Measurements from ENCODE around the gene IFT52.

The IFT52 gene

GRCh38 chr20:43590392-43591303 lies at the start of gene IFT52:
TSS of gene IFT52 (plus strand) at chr20:43590937. CDS start at chr20:43594699, 3,762 bp downstream.
- peaks cover 4 to 10% of the 10 kb centered on the region in 2 donors for H3K4me1 ChIP-seq (ENCODE audit: control insufficient read depth in 1 of 2, insufficient read depth in 2 of 2, low read length in 2 of 2)
- H3K9me3 ChIP-seq (ENCODE audit: control insufficient read depth in 1 of 2, low read length in 2 of 2) = no peaks in the 10 kb centered on the region
- H3K36me3 ChIP-seq (ENCODE audit: control insufficient read depth in 1 of 2, insufficient read depth in 2 of 2, low read length in 2 of 2) = peaks cover 0 to 9% of the 10 kb centered on the region in 2 donors
- H3K27ac ChIP-seq (ENCODE audit: low read depth, low read length) = peak within 1 kb of the TSS; percentile 11
- H3K27me3 ChIP-seq (ENCODE audit: control insufficient read depth in 1 of 2, insufficient read depth in 2 of 2, low read length in 2 of 2) = no peaks in the 10 kb centered on the region
- H3K4me3 ChIP-seq (ENCODE audit: low read depth in 1 of 2, low read length in 2 of 2) = peak within 1 kb of the TSS; percentile 74 to 93
- peak within 1 kb of the TSS; percentile 45 to 56 for H3K9ac ChIP-seq (ENCODE audit: low read depth in 1 of 2, low read length in 2 of 2)

- Histone ChIP-seq H3K4me3 (ENCODE audit: low read depth in 1 of 2, low read length in 2 of 2) (no peak overlapping the region), H3K9ac (ENCODE audit: low read depth in 1 of 2, low read length in 2 of 2) (no peak overlapping the region), H3K9me3 (ENCODE audit: control insufficient read depth in 1 of 2, low read length in 2 of 2) (no peaks in the 10 kb centered on the region), H3K27ac (ENCODE audit: low read depth, low read length) (no peak overlapping the region), H3K36me3 (ENCODE audit: control insufficient read depth in 1 of 2, insufficient read depth in 2 of 2, low read length in 2 of 2) (peaks cover 0 to 7% of the 10 kb centered on the region in 2 donors), H3K4me1 (ENCODE audit: control insufficient read depth in 1 of 2, insufficient read depth in 2 of 2, low read length in 2 of 2) (peaks cover 0 to 4% of the 10 kb centered on the region in 2 donors), H3K27me3 (ENCODE audit: control insufficient read depth in 1 of 2, insufficient read depth in 2 of 2, low read length in 2 of 2) (no peaks in the 10 kb centered on the region)
These were observed 49.5 kb upstream of the IFT52 start for GRCh38 chr20:43541214-43541613.

GRCh38 chr20:43542161-43542560 lies 48.6 kb upstream of the IFT52 start:
- H3K27ac ChIP-seq (ENCODE audit: low read depth, low read length) = no peak overlapping the region

GRCh38 chr20:43542674-43543073 lies 48.1 kb upstream of the IFT52 start:
- H3K27ac ChIP-seq (ENCODE audit: low read depth, low read length) = no peak overlapping the region
- H3K27me3 ChIP-seq (ENCODE audit: control insufficient read depth in 1 of 2, insufficient read depth in 2 of 2, low read length in 2 of 2) = no peaks in the 10 kb centered on the region
- no peak overlapping the region for H3K9ac ChIP-seq (ENCODE audit: low read depth in 1 of 2, low read length in 2 of 2)
- H3K4me3 ChIP-seq (ENCODE audit: low read depth in 1 of 2, low read length in 2 of 2) = no peak overlapping the region
- peaks cover 0 to 6% of the 10 kb centered on the region in 2 donors for H3K36me3 ChIP-seq (ENCODE audit: control insufficient read depth in 1 of 2, insufficient read depth in 2 of 2, low read length in 2 of 2)
- peaks cover 0 to 4% of the 10 kb centered on the region in 2 donors for H3K4me1 ChIP-seq (ENCODE audit: control insufficient read depth in 1 of 2, insufficient read depth in 2 of 2, low read length in 2 of 2)
- no peaks in the 10 kb centered on the region for H3K9me3 ChIP-seq (ENCODE audit: control insufficient read depth in 1 of 2, low read length in 2 of 2)

More at GRCh38 chr20:43542161-43542560, 48.6 kb upstream of the IFT52 start:
- Histone ChIP-seq H3K4me1 (ENCODE audit: control insufficient read depth in 1 of 2, insufficient read depth in 2 of 2, low read length in 2 of 2) (peaks cover 0 to 4% of the 10 kb centered on the region in 2 donors), H3K27me3 (ENCODE audit: control insufficient read depth in 1 of 2, insufficient read depth in 2 of 2, low read length in 2 of 2) (no peaks in the 10 kb centered on the region), H3K4me3 (ENCODE audit: low read depth in 1 of 2, low read length in 2 of 2) (no peak overlapping the region), H3K9me3 (ENCODE audit: control insufficient read depth in 1 of 2, low read length in 2 of 2) (no peaks in the 10 kb centered on the region), H3K9ac (ENCODE audit: low read depth in 1 of 2, low read length in 2 of 2) (no peak overlapping the region), H3K36me3 (ENCODE audit: control insufficient read depth in 1 of 2, insufficient read depth in 2 of 2, low read length in 2 of 2) (peaks cover 0 to 6% of the 10 kb centered on the region in 2 donors)

- H3K9me3 ChIP-seq (ENCODE audit: control insufficient read depth in 1 of 2, low read length in 2 of 2) = no peaks in the 10 kb centered on the region
- no peak overlapping the region for H3K9ac ChIP-seq (ENCODE audit: low read depth in 1 of 2, low read length in 2 of 2)
- H3K27me3 ChIP-seq (ENCODE audit: control insufficient read depth in 1 of 2, insufficient read depth in 2 of 2, low read length in 2 of 2) = no peaks in the 10 kb centered on the region
- H3K4me3 ChIP-seq (ENCODE audit: low read depth in 1 of 2, low read length in 2 of 2) = no peak overlapping the region
- no peak overlapping the region for H3K27ac ChIP-seq (ENCODE audit: low read depth, low read length)
- H3K36me3 ChIP-seq (ENCODE audit: control insufficient read depth in 1 of 2, insufficient read depth in 2 of 2, low read length in 2 of 2) = peaks cover 0 to 6% of the 10 kb centered on the region in 2 donors
- H3K4me1 ChIP-seq (ENCODE audit: control insufficient read depth in 1 of 2, insufficient read depth in 2 of 2, low read length in 2 of 2) = peaks cover 0 to 4% of the 10 kb centered on the region in 2 donors
These were observed 47.6 kb upstream of the IFT52 start for GRCh38 chr20:43543138-43543537.

- Histone ChIP-seq H3K27ac (ENCODE audit: low read depth, low read length) (no peak overlapping the region), H3K9ac (ENCODE audit: low read depth in 1 of 2, low read length in 2 of 2) (no peak overlapping the region), H3K27me3 (ENCODE audit: control insufficient read depth in 1 of 2, insufficient read depth in 2 of 2, low read length in 2 of 2) (no peaks in the 10 kb centered on the region), H3K36me3 (ENCODE audit: control insufficient read depth in 1 of 2, insufficient read depth in 2 of 2, low read length in 2 of 2) (peaks cover 0 to 6% of the 10 kb centered on the region in 2 donors), H3K4me1 (ENCODE audit: control insufficient read depth in 1 of 2, insufficient read depth in 2 of 2, low read length in 2 of 2) (peaks cover 4 to 5% of the 10 kb centered on the region in 2 donors), H3K9me3 (ENCODE audit: control insufficient read depth in 1 of 2, low read length in 2 of 2) (no peaks in the 10 kb centered on the region), H3K4me3 (ENCODE audit: low read depth in 1 of 2, low read length in 2 of 2) (no peak overlapping the region)
These were observed 46.2 kb upstream of the IFT52 start for GRCh38 chr20:43544501-43544900.

DNA sequence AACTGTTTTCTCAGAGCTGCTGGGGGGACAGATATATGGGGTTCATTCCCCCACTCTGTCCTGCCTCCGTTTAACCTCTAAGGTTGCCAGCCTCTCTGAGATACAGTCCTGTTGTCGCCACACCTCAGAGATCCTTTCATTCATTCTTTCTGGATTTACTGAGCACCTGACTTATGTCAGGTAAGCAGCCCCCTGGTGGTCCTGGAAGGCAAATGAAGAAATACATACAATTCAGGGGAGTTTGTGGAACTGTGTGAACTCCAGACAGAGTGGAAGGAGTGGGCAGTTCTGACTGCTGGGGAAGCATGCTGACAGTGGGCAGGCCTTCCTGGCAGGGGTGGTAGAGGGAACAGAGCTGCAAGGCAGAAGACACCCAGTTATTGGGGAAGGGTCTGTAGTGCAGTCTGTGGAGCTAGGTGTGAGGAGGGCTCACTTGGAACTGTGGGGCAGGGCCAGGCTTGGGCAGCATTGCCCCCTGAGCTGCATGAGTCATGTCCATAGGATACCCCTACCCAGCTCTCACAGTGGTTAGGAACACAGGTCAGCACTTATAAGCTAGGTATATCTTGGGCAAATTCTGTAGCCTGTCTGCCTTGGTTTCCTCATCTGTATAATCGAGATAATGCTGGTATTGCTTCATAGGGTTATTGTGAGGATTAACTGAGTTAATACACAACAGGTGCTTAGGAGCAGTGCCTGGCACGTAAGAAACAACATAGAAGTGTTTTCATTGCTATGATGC lies 44.7 kb upstream of the IFT52 start:
- no peak overlapping the region for H3K27ac ChIP-seq (ENCODE audit: low read depth, low read length)
- H3K36me3 ChIP-seq (ENCODE audit: control insufficient read depth in 1 of 2, insufficient read depth in 2 of 2, low read length in 2 of 2) = no peaks in the 10 kb centered on the region
- no peak overlapping the region for H3K9ac ChIP-seq (ENCODE audit: low read depth in 1 of 2, low read length in 2 of 2)
- H3K4me3 ChIP-seq (ENCODE audit: low read depth in 1 of 2, low read length in 2 of 2) = no peak overlapping the region
- H3K27me3 ChIP-seq (ENCODE audit: control insufficient read depth in 1 of 2, insufficient read depth in 2 of 2, low read length in 2 of 2) = no peaks in the 10 kb centered on the region
- H3K4me1 ChIP-seq (ENCODE audit: control insufficient read depth in 1 of 2, insufficient read depth in 2 of 2, low read length in 2 of 2) = peaks cover 18 to 19% of the 10 kb centered on the region in 2 donors
- no peaks in the 10 kb centered on the region for H3K9me3 ChIP-seq (ENCODE audit: control insufficient read depth in 1 of 2, low read length in 2 of 2)

GRCh38 chr20:43548273-43548880 lies 42.4 kb upstream of the IFT52 start:
- H3K4me3 ChIP-seq (ENCODE audit: low read depth in 1 of 2, low read length in 2 of 2) = no peak overlapping the region
- H3K4me1 ChIP-seq (ENCODE audit: control insufficient read depth in 1 of 2, insufficient read depth in 2 of 2, low read length in 2 of 2) = peaks cover 19 to 26% of the 10 kb centered on the region in 2 donors
- H3K36me3 ChIP-seq (ENCODE audit: control insufficient read depth in 1 of 2, insufficient read depth in 2 of 2, low read length in 2 of 2) = no peaks in the 10 kb centered on the region
- H3K9ac ChIP-seq (ENCODE audit: low read depth in 1 of 2, low read length in 2 of 2) = no peak overlapping the region
- no peaks in the 10 kb centered on the region for H3K9me3 ChIP-seq (ENCODE audit: control insufficient read depth in 1 of 2, low read length in 2 of 2)
- no peaks in the 10 kb centered on the region for H3K27me3 ChIP-seq (ENCODE audit: control insufficient read depth in 1 of 2, insufficient read depth in 2 of 2, low read length in 2 of 2)
- H3K27ac ChIP-seq (ENCODE audit: low read depth, low read length) = no peak overlapping the region

DNA sequence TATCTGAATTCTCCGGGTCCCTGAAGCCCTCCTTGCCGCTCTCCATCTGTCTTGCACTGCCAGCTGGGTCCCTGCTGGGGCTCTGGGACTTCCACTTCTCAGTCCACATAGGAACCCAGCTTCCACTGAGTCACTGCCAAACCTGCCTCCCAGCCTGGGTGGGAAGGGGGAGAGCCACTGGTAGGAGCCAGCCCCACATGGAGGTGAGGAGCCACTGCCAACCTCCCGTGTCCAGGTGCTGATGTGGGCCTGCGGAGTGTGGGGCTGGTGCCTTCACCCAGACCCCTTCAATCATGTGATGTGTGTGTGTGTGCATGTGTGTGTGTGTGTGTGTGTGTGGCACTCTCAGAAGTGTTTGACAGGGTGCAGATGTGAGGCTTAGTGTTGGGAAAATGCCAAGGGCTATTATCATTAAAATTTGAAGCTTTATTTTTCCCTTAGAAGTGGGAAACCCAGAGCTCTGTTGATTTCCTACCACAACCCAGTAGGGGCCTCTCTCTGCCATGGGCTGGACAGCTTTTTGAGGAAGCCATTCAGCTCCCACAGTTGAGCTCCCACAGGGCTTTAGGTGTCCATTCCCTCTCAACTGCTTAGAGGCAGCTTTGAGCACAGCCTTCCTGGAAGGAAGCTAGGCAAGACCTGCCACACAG lies 41.2 kb upstream of the IFT52 start:
- no peak overlapping the region for H3K9ac ChIP-seq (ENCODE audit: low read depth in 1 of 2, low read length in 2 of 2)
- no peaks in the 10 kb centered on the region for H3K36me3 ChIP-seq (ENCODE audit: control insufficient read depth in 1 of 2, insufficient read depth in 2 of 2, low read length in 2 of 2)
- H3K4me1 ChIP-seq (ENCODE audit: control insufficient read depth in 1 of 2, insufficient read depth in 2 of 2, low read length in 2 of 2) = peaks cover 19 to 26% of the 10 kb centered on the region in 2 donors
- no peaks in the 10 kb centered on the region for H3K9me3 ChIP-seq (ENCODE audit: control insufficient read depth in 1 of 2, low read length in 2 of 2)
- H3K27ac ChIP-seq (ENCODE audit: low read depth, low read length) = no peak overlapping the region
- H3K27me3 ChIP-seq (ENCODE audit: control insufficient read depth in 1 of 2, insufficient read depth in 2 of 2, low read length in 2 of 2) = no peaks in the 10 kb centered on the region
- H3K4me3 ChIP-seq (ENCODE audit: low read depth in 1 of 2, low read length in 2 of 2) = no peak overlapping the region
